ENCODE measurements around the gene GTF2E1.

Gene GTF2E1

GRCh38 chr3:120795017-120795648 lies 52.6 kb downstream of the GTF2E1 start:
- no peak overlapping the region for H2AFZ ChIP-seq (ENCODE audit: low read depth, low read length, severe bottlenecking)
- H3K27me3 ChIP-seq (ENCODE audit: low read length) = no peaks in the 10 kb centered on the region
- H3K9ac ChIP-seq (ENCODE audit: low read length) = no peak overlapping the region
- H3F3A ChIP-seq (ENCODE audit: insufficient read depth) = no peaks in the 10 kb centered on the region
- TF ChIP-seq EZH2phosphoT487 (conservative IDR thresholded peaks at IDR 0.05; ENCODE audit: low read length) = no peak
- TF ChIP-seq, protein P1, sequence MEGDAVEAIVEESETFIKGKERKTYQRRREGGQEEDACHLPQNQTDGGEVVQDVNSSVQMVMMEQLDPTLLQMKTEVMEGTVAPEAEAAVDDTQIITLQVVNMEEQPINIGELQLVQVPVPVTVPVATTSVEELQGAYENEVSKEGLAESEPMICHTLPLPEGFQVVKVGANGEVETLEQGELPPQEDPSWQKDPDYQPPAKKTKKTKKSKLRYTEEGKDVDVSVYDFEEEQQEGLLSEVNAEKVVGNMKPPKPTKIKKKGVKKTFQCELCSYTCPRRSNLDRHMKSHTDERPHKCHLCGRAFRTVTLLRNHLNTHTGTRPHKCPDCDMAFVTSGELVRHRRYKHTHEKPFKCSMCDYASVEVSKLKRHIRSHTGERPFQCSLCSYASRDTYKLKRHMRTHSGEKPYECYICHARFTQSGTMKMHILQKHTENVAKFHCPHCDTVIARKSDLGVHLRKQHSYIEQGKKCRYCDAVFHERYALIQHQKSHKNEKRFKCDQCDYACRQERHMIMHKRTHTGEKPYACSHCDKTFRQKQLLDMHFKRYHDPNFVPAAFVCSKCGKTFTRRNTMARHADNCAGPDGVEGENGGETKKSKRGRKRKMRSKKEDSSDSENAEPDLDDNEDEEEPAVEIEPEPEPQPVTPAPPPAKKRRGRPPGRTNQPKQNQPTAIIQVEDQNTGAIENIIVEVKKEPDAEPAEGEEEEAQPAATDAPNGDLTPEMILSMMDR (IDR thresholded peaks at IDR 0.05; ENCODE audit: insufficient read depth, low read length, poor library complexity, severe bottlenecking) = peak; percentile 93
- H3K36me3 ChIP-seq (ENCODE audit: low read length) = no peaks in the 10 kb centered on the region
- no peaks in the 10 kb centered on the region for H3K9me3 ChIP-seq (ENCODE audit: insufficient read depth, low read length)
- H3K4me3 ChIP-seq (ENCODE audit: insufficient read depth, low read length, poor library complexity, severe bottlenecking) = no peak overlapping the region
- H3K4me2 ChIP-seq (ENCODE audit: low read depth, low read length, poor library complexity, severe bottlenecking) = no peak overlapping the region
- H3K9me2 ChIP-seq (replicated peaks; ENCODE audit: insufficient read depth, low read length) = no peaks in the 10 kb centered on the region
- no peaks in the 10 kb centered on the region for H3K79me2 ChIP-seq (ENCODE audit: insufficient read depth, low read length)
- H3K27ac ChIP-seq (ENCODE audit: low read depth, low read length) = no peak overlapping the region
- H4K20me1 ChIP-seq (ENCODE audit: low read depth, low read length) = no peaks in the 10 kb centered on the region

GRCh38 chr3:120795959-120796358 lies 53.4 kb downstream of the GTF2E1 start:
- no peak overlapping the region for H3K27ac ChIP-seq (ENCODE audit: low read depth, low read length)
- no peak overlapping the region for H3K4me2 ChIP-seq (ENCODE audit: low read depth, low read length, poor library complexity, severe bottlenecking)
- H2AFZ ChIP-seq (ENCODE audit: low read depth, low read length, severe bottlenecking) = no peak overlapping the region

GRCh38 chr3:120796976-120797375 lies 54.4 kb downstream of the GTF2E1 start:
- no peak overlapping the region for H3K4me2 ChIP-seq (ENCODE audit: low read depth, low read length, poor library complexity, severe bottlenecking)
- TF ChIP-seq EZH2phosphoT487 (conservative IDR thresholded peaks at IDR 0.05; ENCODE audit: low read length) = no peak
- TF ChIP-seq, protein P1 (IDR thresholded peaks at IDR 0.05; ENCODE audit: insufficient read depth, low read length, poor library complexity, severe bottlenecking) = no peak

More at GRCh38 chr3:120795959-120796358, 53.4 kb downstream of the GTF2E1 start:
- H3K4me3 ChIP-seq (ENCODE audit: insufficient read depth, low read length, poor library complexity, severe bottlenecking) = no peak overlapping the region
- no peaks in the 10 kb centered on the region for H3K36me3 ChIP-seq (ENCODE audit: low read length)
- no peak overlapping the region for H3K9ac ChIP-seq (ENCODE audit: low read length)
- no peak for TF ChIP-seq EZH2phosphoT487 (conservative IDR thresholded peaks at IDR 0.05; ENCODE audit: low read length)
- TF ChIP-seq, protein P1 (IDR thresholded peaks at IDR 0.05; ENCODE audit: insufficient read depth, low read length, poor library complexity, severe bottlenecking) = no peak
- no peaks in the 10 kb centered on the region for H3K9me3 ChIP-seq (ENCODE audit: insufficient read depth, low read length)
- H3F3A ChIP-seq (ENCODE audit: insufficient read depth) = no peaks in the 10 kb centered on the region
- H4K20me1 ChIP-seq (ENCODE audit: low read depth, low read length) = no peaks in the 10 kb centered on the region
- no peaks in the 10 kb centered on the region for H3K9me2 ChIP-seq (replicated peaks; ENCODE audit: insufficient read depth, low read length)
- H3K27me3 ChIP-seq (ENCODE audit: low read length) = no peaks in the 10 kb centered on the region
- no peaks in the 10 kb centered on the region for H3K79me2 ChIP-seq (ENCODE audit: insufficient read depth, low read length)

More at GRCh38 chr3:120796976-120797375, 54.4 kb downstream of the GTF2E1 start:
- no peaks in the 10 kb centered on the region for H3K27me3 ChIP-seq (ENCODE audit: low read length)
- no peaks in the 10 kb centered on the region for H3K79me2 ChIP-seq (ENCODE audit: insufficient read depth, low read length)
- H3K9me2 ChIP-seq (replicated peaks; ENCODE audit: insufficient read depth, low read length) = no peaks in the 10 kb centered on the region
- H3F3A ChIP-seq (ENCODE audit: insufficient read depth) = no peaks in the 10 kb centered on the region
- no peak overlapping the region for H3K27ac ChIP-seq (ENCODE audit: low read depth, low read length)
- H3K9me3 ChIP-seq (ENCODE audit: insufficient read depth, low read length) = no peaks in the 10 kb centered on the region
- no peak overlapping the region for H3K9ac ChIP-seq (ENCODE audit: low read length)
- no peaks in the 10 kb centered on the region for H4K20me1 ChIP-seq (ENCODE audit: low read depth, low read length)
- no peak overlapping the region for H3K4me3 ChIP-seq (ENCODE audit: insufficient read depth, low read length, poor library complexity, severe bottlenecking)
- H2AFZ ChIP-seq (ENCODE audit: low read depth, low read length, severe bottlenecking) = no peak overlapping the region
- H3K36me3 ChIP-seq (ENCODE audit: low read length) = no peaks in the 10 kb centered on the region
